ENCODE results near the gene PUSL1.

DNA sequence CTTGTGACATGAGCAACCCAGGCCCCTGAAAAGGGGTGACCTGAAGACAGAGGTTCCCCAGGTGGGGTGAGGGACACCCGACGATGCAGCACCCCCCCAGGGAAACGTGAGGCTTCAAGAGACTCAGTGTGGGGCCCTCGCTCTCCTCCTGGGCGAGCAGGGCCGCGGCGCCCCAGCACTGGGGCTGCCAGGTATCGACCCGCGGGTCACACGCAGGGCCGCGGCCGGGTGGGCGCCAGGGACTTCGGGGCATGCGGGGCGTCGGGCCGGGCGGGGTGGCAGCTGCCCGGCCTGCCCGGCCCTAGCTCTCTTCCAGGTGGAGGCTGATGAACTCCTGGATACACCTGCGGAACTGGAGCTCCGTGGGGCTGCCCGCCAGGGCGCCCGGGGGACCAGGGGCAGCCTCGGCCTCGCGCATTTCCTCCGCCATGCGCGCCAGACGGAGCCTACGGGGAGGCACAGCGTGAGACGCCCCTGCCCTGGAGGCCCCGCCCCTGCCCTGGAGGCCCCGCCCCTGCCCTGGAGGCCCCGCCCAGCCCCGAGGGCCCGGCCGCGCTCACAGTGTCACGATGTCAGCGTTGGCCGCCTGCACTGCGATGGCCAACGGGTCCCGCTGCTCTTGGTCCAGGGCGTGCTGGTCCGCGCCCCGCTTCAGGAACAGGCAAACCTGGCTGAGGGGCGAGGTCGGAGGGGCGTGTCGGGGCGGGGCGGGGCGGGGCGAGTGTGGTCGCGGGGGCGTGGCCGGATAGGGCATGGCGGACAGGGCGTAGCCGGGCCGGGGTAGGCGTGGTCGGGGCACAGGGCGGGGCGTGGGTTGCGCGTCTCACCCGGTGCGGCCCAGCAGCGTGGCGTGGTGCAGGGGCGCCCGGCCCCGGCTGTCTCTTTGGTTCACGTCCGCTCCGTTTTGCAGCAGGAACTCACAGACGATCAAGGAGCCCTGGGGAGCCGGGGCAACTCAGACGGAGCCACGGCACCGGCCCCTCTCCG lies 14.8 kb upstream of the PUSL1 start:
- TF ChIP-seq CTCF (conservative IDR thresholded peaks at IDR 0.05; ENCODE audit: low read depth, low read length) (no peak), RFX5 (IDR thresholded peaks at IDR 0.05; ENCODE audit: low read depth, low read length) (no peak), POLR2A (IDR thresholded peaks at IDR 0.05; ENCODE audit: low read depth, low read length) (no peak), BHLHE40 (IDR thresholded peaks at IDR 0.05; ENCODE audit: low read depth, low read length) (no peak), RAD21 (IDR thresholded peaks at IDR 0.05; ENCODE audit: low read length) (no peak), CEBPB (IDR thresholded peaks at IDR 0.05; ENCODE audit: low read depth, low read length) (no peak), ELK1 (IDR thresholded peaks at IDR 0.05; ENCODE audit: borderline replicate concordance, low read depth, low read length) (no peak)
